ENCODE data around the gene SLC35F6.

The SLC35F6 gene

DNA sequence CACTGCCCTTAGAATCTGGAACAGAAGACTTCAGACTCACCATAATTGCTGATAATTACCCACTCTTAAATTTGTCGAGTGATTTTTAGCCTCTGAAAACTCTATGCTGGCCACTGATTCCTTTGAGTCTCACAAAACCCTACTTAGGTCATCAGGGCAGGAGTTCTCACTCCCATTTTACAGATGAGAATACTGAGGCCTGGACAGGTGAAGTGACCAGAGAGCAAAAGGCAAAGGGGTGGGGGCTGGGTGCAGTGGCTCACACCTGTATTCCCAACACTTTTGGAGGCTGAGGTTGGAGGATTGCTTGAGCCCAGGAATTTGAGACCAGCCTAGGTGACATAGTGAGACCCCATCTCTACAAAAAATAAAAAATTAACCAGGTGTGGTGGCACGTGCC lies 34.8 kb upstream of the SLC35F6 start:
- TF ChIP-seq, protein P1, sequence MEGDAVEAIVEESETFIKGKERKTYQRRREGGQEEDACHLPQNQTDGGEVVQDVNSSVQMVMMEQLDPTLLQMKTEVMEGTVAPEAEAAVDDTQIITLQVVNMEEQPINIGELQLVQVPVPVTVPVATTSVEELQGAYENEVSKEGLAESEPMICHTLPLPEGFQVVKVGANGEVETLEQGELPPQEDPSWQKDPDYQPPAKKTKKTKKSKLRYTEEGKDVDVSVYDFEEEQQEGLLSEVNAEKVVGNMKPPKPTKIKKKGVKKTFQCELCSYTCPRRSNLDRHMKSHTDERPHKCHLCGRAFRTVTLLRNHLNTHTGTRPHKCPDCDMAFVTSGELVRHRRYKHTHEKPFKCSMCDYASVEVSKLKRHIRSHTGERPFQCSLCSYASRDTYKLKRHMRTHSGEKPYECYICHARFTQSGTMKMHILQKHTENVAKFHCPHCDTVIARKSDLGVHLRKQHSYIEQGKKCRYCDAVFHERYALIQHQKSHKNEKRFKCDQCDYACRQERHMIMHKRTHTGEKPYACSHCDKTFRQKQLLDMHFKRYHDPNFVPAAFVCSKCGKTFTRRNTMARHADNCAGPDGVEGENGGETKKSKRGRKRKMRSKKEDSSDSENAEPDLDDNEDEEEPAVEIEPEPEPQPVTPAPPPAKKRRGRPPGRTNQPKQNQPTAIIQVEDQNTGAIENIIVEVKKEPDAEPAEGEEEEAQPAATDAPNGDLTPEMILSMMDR (IDR thresholded peaks at IDR 0.05): no peak
- no peaks in the 10 kb centered on the region for H3K9me3 ChIP-seq (ENCODE audit: control insufficient read depth, low read length)
- H3K36me3 ChIP-seq (ENCODE audit: control insufficient read depth, insufficient read depth, low read length): no peaks in the 10 kb centered on the region
- no peak overlapping the region for H3K27ac ChIP-seq
- H3K79me2 ChIP-seq: peaks cover 13% of the 10 kb centered on the region
- peaks cover 18% of the 10 kb centered on the region for H3K4me1 ChIP-seq
- H3K4me3 ChIP-seq (ENCODE audit: low read depth, low read length): no peak overlapping the region
- H3K9ac ChIP-seq: no peak overlapping the region
- H3K27me3 ChIP-seq (ENCODE audit: control insufficient read depth, insufficient read depth, low read length): no peaks in the 10 kb centered on the region
- H3K4me2 ChIP-seq (ENCODE audit: low read length): no peak overlapping the region
- H2AFZ ChIP-seq: no peak overlapping the region

DNA sequence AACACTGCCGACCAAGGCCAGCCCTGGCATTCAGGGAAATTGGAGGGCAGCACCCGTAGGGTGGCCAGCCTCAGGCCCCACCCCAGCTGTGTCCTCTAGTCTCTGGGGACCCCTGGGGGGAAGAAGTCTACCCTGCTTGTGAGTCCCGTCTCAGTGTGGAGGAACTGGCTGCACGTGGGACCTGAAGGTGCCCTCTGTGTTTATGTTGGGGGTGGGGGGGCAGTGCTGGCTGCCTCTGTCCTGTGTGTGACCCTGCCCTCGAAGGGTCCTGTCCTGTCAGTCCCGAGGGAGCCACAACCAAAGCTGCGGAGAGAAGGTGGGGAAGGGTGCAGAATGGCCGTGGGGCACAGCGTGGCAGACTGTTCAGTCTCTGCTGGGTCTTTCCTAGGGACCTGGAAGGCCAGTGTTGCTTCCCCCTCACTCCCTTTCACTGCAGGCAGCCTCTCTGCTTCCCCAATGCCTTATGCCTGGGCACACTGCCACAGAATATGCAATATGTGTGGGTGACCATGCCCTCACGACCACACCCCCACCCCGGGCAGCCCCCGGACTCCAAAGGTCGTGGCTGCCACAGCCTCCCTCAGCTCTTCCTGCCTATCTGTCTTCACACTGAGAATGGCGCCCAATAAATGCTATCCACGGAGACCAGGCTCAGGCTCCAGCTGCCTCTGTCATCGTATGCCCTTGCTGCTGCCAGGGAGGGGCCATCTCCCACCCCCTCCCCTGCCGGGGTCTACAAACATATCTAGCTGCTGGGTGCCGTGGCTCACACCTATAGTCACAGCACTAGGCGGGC lies 33.3 kb upstream of the SLC35F6 start:
- H3K9me3 ChIP-seq (ENCODE audit: control insufficient read depth, low read length): no peaks in the 10 kb centered on the region
- no peak overlapping the region for H3K9ac ChIP-seq
- H3K79me2 ChIP-seq: peaks cover 13% of the 10 kb centered on the region
- H3K4me1 ChIP-seq: peaks cover 4% of the 10 kb centered on the region
- H3K4me2 ChIP-seq (ENCODE audit: low read length): no peak overlapping the region
- no peak overlapping the region for H3K27ac ChIP-seq
- no peaks in the 10 kb centered on the region for H3K27me3 ChIP-seq (ENCODE audit: control insufficient read depth, insufficient read depth, low read length)
- no peak overlapping the region for H2AFZ ChIP-seq
- no peaks in the 10 kb centered on the region for H3K36me3 ChIP-seq (ENCODE audit: control insufficient read depth, insufficient read depth, low read length)
- TF ChIP-seq, protein P1 (IDR thresholded peaks at IDR 0.05): no peak
- H3K4me3 ChIP-seq (ENCODE audit: low read depth, low read length): no peak overlapping the region

DNA sequence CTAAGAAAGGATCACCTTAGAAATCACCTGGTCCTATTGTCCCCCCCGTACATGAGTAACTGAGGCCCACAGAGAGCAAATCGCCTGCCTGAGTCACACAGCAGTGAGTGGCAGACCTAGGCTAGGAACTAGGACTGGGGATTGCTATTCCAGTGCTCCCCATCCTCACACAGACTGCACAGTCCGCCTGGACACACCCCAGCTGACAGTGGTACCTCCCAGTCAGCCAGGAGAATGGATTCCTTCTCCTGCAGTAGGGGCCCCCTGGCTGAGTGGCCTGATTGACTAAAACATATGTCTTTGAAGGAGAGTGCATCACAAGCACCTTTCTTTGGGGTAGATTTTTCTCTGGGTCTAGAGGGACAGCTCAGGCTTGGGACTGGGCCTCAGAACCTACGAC lies 32.4 kb upstream of the SLC35F6 start:
- TF ChIP-seq, protein P1 (IDR thresholded peaks at IDR 0.05): no peak
- H3K9me3 ChIP-seq (ENCODE audit: control insufficient read depth, low read length): no peaks in the 10 kb centered on the region
- peaks cover 6% of the 10 kb centered on the region for H3K4me1 ChIP-seq
- H2AFZ ChIP-seq: no peak overlapping the region
- H3K79me2 ChIP-seq: peaks cover 13% of the 10 kb centered on the region
- no peak overlapping the region for H3K9ac ChIP-seq
- H3K27ac ChIP-seq: no peak overlapping the region
- no peaks in the 10 kb centered on the region for H3K27me3 ChIP-seq (ENCODE audit: control insufficient read depth, insufficient read depth, low read length)
- H3K36me3 ChIP-seq (ENCODE audit: control insufficient read depth, insufficient read depth, low read length): no peaks in the 10 kb centered on the region
- no peak overlapping the region for H3K4me3 ChIP-seq (ENCODE audit: low read depth, low read length)
- H3K4me2 ChIP-seq (ENCODE audit: low read length): no peak overlapping the region

DNA sequence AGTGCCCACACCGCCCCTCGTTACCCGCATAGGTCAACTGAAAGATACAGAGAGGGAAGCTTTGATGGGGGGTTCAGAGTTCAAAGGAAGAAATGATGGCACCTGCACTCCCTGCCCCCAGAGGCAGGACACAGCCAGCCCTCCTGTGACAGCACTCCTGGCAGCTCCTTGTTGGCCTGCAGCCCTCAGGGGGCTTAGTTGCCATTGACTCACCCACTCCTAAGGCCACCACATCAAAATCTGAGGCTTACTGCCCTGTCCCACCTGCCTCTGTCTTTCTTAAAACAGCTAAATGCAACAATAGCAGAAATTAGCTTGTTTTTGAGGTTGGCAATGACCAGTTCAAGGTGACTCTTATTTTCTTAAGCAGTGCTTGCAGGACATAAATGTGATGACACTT lies 31.6 kb upstream of the SLC35F6 start:
- Histone ChIP-seq H3K79me2 (peaks cover 9% of the 10 kb centered on the region), H3K9me3 (ENCODE audit: control insufficient read depth, low read length) (no peaks in the 10 kb centered on the region), H3K4me1 (peaks cover 13% of the 10 kb centered on the region), H3K9ac (no peak overlapping the region), H3K4me3 (ENCODE audit: low read depth, low read length) (no peak overlapping the region), H3K36me3 (ENCODE audit: control insufficient read depth, insufficient read depth, low read length) (no peaks in the 10 kb centered on the region), H3K27me3 (ENCODE audit: control insufficient read depth, insufficient read depth, low read length) (no peaks in the 10 kb centered on the region), H2AFZ (no peak overlapping the region), H3K4me2 (ENCODE audit: low read length) (no peak overlapping the region), H3K27ac (no peak overlapping the region)
- TF ChIP-seq, protein P1 (IDR thresholded peaks at IDR 0.05): no peak

DNA sequence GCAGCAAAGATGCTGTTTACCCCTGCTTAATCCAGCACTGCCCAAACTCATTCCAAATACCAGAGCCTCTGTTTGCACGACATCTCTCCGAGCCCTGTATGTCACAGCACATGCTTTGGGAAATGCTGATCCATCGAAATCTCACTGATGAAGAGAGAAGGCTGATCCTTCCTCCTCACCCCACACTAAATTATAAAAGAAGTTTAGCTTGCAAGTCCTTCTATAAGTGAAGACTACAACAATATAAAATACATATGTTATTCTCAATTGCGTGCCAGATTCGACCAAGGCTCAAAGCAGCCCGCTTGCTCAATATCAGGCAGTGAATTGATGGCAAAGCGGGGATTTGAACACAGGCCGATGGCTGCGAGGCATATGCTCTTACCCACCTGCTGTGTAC lies 30.7 kb upstream of the SLC35F6 start:
- Histone ChIP-seq H3K9me3 (ENCODE audit: control insufficient read depth, low read length) (no peaks in the 10 kb centered on the region), H3K27ac (no peak overlapping the region), H3K9ac (no peak overlapping the region), H3K36me3 (ENCODE audit: control insufficient read depth, insufficient read depth, low read length) (no peaks in the 10 kb centered on the region), H3K4me2 (ENCODE audit: low read length) (no peak overlapping the region), H3K4me1 (peaks cover 18% of the 10 kb centered on the region), H3K4me3 (ENCODE audit: low read depth, low read length) (no peak overlapping the region), H3K79me2 (peaks cover 7% of the 10 kb centered on the region), H2AFZ (no peak overlapping the region), H3K27me3 (ENCODE audit: control insufficient read depth, insufficient read depth, low read length) (no peaks in the 10 kb centered on the region)
- TF ChIP-seq, protein P1 (IDR thresholded peaks at IDR 0.05): no peak
